Measurements from ENCODE around the gene FAM228A.

GRCh38 chr2:24210106-24210455 is 35.2 kb downstream of the FAM228A start:
- no peak for TF ChIP-seq NFIC (IDR thresholded peaks at IDR 0.05)
- no peak for TF ChIP-seq YY1 (IDR thresholded peaks at IDR 0.05; ENCODE audit: low read depth)
- no peak for TF ChIP-seq CREB1 (IDR thresholded peaks at IDR 0.05; ENCODE audit: low read depth)
- no peak for TF ChIP-seq REST (IDR thresholded peaks at IDR 0.05; ENCODE audit: low read depth)
- TF ChIP-seq RAD21 (IDR thresholded peaks at IDR 0.05; ENCODE audit: low read depth), result no peak
- TF ChIP-seq EP300 (IDR thresholded peaks at IDR 0.05; ENCODE audit: borderline replicate concordance), result no peak
- TF ChIP-seq TCF12 (IDR thresholded peaks at IDR 0.05; ENCODE audit: low read depth), result no peak

Measured in Ishikawa (cell line).